Stimulated activated CD4-positive, alpha-beta T cell treated with anti-CD3 and anti-CD28 coated beads, Interleukin-15, amount 100 ng/mL, for 24 hours (primary cell): Measurements from ENCODE around the gene SPANXD.
"Not testable (repeated sequence)": the region's sequence is repeated elsewhere in the genome, so short reads cannot be mapped to it uniquely, and the experiment has no call there.

Source experiments
- DNase-seq: peaks from one replicate; pipeline ENCODE4 v3.0.0-alpha.2; 2020

SPANXD gene, protein sequence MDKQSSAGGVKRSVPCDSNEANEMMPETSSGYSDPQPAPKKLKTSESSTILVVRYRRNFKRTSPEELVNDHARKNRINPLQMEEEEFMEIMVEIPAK

DNA sequence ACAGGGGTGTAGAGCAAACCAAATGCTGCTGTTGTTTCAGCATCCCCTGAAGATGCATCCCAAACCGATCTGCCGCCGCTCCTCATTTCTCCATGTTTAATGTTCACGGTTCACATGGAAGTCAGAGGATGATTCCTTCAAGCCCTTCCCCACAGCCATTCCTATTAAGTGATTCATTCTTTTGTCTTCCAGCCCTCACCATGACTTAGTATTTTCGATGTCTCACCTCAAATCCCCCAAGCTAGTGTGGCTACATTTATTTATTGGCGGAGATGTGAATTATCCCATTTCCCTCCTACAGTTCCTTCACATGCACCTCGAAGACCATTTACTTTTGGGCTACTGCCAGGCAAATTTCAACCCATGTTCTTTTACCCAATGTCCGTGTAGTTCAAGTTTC, at the start of gene SPANXD:
Gene SPANXD, minus strand, starts transcription at position 101 of the 400 bp plus-strand sequence. CDS start 334 bp downstream, outside the sequence.
- not testable (repeated sequence) for DNase-seq

DNA sequence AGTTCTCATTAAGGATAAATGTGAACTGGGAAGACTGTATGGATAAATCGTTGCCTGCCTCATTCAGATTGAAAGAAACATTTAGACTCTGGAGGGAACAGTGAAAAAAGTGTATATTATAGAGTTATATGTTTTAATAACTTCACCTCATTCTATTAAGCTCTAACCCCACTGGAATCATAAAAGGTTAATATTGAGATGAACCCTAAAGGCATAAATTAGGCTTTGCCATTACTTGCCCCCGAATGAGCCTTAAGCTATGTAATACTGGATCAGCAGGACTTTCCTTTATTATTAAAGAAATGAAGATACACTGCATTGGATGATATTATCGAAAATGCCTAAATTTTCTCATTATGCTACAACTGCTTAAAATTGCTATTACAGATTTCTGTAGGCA, 44.1 kb upstream of the SPANXD start:
- no peak for DNase-seq

DNA sequence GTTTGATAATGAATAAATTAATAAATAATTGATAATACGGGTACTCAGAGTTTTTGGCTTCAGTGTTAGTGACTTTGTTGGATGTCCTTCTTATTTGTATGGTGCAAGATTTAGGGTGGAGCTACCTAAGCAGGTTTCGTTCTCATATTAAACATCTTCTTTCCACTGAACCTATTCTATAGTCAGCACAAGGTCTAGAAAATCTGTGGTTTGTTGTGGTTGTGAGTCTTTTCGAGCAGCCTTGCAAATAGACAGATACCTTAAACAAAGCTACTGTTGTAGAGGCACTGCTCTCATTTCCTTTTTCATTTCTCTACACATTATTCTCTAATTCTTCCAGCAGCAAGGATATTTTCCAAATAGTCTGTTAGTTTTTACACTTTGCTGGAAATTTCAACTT, 38.1 kb upstream of the SPANXD start:
- no peak for DNase-seq

DNA sequence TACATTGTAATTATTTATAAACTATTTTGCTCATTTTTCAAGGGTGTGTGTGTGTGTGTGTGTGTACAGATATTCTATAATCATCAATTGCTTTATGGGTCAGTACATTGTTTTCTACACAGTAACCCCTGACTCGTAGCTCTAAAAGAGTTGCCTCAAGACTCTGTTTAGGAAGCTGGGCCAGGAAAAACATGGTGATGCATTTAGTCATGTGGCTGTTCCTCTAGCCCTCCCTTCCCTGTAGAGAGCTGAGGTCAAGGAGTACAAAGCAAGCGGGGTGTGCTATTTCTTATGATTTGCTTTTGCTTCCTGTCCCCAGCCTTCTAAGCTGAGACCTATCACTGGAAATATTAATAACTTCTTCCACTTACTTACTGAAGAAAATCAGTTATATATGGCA, 34.8 kb upstream of the SPANXD start:
- no peak for DNase-seq

DNA sequence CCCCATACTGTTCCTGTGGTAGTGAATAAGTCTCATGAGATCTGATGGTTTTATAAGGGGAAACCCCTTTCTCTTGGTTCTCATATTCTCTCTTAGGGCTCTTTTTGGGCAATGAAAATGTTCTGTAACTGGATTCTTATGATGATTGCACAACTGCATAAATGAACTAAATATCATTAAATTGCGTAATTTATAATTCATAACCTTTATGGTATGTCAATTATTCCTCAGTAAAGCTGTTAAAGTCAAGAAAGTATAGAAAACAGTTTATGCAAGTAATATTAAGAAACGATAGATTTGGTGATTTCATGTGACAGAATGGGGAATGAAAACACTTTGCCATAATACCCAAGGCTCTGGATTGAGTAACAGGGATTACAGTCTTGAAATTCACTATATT, 33.5 kb upstream of the SPANXD start:
- no peak for DNase-seq

DNA sequence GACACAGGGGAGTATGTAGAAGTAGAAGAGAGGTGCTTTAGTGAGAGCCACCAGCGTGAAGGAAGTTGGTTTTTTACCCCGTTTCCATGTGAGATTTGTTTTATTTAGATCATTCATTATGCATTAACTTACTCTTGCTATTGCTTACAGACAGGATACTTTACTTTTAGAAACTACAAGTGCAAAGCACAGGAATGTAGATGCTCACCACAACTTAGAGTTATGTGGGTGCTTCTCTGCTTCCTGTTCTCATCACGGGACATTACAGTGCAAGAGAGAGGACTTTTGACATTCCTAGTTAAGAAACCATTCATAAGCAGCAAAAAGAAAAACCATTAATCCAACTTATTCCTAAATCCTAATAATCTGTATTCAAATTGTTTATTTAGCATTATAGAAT, 25.6 kb upstream of the SPANXD start:
- DNase-seq = no peak

DNA sequence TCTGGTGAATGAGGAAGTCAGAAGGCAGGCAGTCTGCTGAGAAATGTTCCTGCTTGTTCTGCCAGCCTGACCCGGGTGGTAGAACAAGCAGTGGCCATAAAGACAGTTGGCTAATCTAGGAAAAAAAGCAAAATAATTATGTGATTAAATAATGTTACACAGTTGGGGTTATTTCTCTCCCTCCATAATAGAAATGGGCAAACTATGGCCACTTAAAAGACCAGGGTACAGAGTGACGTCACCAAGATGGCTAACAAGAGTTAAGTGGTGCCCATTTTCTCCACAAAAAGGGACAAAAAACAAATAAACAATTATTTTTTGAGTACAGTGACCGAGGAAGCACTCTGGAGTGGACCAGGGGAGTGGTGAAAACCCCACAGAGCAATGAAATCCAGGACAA, 16.1 kb upstream of the SPANXD start:
- DNase-seq = no peak

DNA sequence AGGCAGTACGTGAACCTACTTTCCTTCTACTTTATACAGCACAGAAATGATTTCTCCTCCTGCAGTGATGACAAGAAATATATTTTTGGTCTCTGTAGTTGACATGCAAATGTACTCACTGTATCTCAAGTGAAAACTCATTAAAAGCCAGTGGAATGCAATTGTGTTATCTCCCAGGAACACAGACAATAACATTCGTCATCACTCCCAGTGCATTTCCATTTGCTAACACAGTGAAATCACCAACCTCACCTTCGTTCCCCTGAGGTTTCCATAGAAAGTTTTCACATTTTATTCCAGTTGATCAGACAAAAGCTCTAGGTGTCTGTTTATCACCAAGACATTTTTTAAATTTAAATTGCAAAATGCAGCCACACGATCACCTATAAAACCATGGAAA, 2.5 kb upstream of the SPANXD start:
- DNase-seq = no peak

DNA sequence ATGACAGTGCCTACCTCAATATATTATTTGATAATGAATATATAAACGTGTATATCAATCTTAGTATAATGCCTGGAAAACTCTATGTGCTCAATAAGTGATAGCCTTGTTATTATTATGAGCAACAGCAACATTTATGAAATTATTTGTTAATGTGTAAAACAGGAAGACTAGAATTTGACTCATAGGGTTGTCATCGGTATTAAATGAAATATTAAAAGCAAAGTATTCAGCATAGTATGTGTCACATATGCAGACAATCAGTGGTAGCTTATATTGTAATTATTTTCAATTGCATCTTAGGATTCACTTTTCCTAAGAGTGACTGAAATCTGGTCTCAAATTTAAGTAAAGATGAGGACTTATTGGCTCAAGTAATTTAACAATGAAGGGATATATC, 24.6 kb downstream of the SPANXD start:
- DNase-seq = no peak

DNA sequence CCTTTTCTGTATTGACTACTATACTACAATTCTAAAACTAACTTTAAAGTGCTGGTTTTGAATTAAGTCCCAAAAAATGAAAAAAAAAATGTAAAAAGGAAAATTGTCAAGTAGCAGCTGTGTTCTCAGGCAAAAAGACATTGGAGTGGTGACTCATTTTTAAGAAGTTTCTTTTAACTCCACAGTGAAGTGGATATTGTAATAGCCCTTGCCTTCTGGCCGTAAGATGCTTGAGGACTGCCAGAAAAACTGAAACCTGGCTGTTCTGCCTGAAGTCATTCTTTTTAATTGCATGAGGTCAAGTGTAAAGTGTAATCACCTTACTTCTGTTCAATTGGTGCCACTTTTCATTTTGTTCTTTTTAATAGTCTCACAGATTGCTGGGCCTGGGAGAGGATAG, 28.9 kb downstream of the SPANXD start:
- no peak for DNase-seq

DNA sequence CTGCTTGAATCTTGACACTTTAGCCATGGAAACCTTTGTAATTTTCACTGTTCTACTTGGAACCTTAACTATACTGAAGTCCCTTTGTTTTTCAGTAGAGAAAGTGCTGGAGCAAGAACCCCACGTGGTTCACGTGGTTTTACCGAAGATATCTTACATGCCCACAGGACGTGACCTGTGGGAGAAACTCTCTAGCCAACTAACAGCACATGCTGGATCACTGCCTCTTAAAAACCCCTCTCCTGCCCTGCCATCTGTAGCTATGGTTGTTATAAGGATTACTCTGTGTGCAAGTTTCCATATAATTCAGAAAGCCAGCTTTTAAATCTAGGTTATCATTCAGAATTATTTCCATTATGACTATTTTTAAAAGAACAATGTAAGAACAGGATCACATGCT, 30.2 kb downstream of the SPANXD start:
- no peak for DNase-seq

DNA sequence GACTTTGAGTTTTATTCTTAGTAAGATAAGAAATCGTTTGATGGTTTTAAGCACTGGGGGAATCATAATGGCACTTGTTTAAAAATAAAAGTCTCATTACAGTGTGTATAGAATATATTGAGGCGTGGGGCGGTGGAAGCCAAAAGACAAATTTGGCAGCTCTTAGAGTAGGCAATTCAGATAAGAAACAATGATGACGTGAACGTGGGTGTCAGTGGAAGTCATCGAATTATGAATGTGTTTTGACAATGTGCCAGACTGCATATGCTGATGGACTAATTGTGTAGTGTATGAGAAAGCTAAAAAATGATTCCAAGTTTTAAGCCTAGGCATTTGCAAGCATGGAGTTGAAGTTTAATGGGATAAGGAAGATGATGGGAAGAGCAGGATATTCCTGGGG, 35.8 kb downstream of the SPANXD start:
- DNase-seq = no peak

DNA sequence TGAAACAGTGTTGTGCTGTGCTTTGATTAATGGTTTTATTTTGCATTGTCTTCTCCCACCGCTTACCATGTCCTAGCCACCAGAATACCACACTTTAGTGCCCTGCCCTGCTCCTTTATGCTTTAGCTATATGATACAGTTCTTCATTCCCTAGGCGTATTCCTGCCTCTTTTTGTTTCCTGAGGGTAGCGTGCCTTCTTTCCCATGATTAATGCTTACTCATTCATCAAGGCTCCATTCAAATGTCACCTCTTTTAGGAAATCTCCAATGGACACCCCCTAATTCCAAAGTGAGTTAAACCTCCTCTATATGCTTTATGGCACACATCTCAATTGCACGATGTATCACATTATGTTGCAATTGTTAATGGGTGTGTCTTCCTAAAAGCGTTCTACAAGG, 46.3 kb downstream of the SPANXD start:
- DNase-seq = no peak
